A673 (cell line): Measurements from ENCODE around the gene STARD7. TPM values are rescaled to one million over a fixed set of nuclear protein-coding genes. Genes with fewer than 3 reads are reported as not detected.

Source experiments
- BruUV-seq: library from RNA; stranded (reverse); fragments of 400-500 nt; replicated peaks from 2 replicates; lab custom pipeline; 2021; lab: Mats Ljungman, UMichigan
- CTCF ChIA-PET: fragments of 300-600 bp; sonication (Branson Sonifier 250); formaldehyde crosslinking; loops from one replicate; lab custom pipeline; 2022; ENCODE audit warnings: antibody characterized with exemption; lab: Charles Lee
- POLR2A ChIA-PET: fragments of 300-600 bp; sonication (Branson Sonifier 250); formaldehyde crosslinking; loops from one replicate; lab custom pipeline; 2022; ENCODE audit warnings: antibody characterized with exemption; ENCODE audit not compliant: low non-redundant PET; lab: Charles Lee
- DNase-seq: peaks from one replicate; pipeline ENCODE4 v3.0.0-alpha.2; 2015; ENCODE audit warnings: low spot score
- H3K27ac ChIP-seq: fragments of 200-600 bp; sonication (generic); 2 replicates; pipeline ENCODE4 v1.5.1; 2016; ENCODE audit warnings: mixed run types, low read depth, mild to moderate bottlenecking, mixed read lengths, antibody characterized with exemption, low read length; ENCODE audit not compliant: poor library complexity, severe bottlenecking
- H3K27me3 ChIP-seq: fragments of 200-600 bp; sonication (generic); replicated peaks from 2 replicates; pipeline ENCODE4 v1.6.1; 2017; ENCODE audit warnings: mixed run types, low read depth, mild to moderate bottlenecking, mixed read lengths, antibody characterized with exemption, low read length; ENCODE audit not compliant: insufficient read depth, poor library complexity
- H3K36me3 ChIP-seq: fragments of 200-600 bp; sonication (generic); 2 replicates; pipeline ENCODE4 v1.6.1; 2016; ENCODE audit warnings: mixed run types, mild to moderate bottlenecking, mixed read lengths, antibody characterized with exemption, low read length; ENCODE audit not compliant: insufficient read depth, poor library complexity, severe bottlenecking
- H3K4me1 ChIP-seq: fragments of 200-600 bp; sonication (generic); 2 replicates; pipeline ENCODE4 v1.6.1; 2017; ENCODE audit warnings: mixed run types, mild to moderate bottlenecking, mixed read lengths, antibody characterized with exemption, low read length; ENCODE audit not compliant: insufficient read depth, poor library complexity, severe bottlenecking
- H3K4me3 ChIP-seq: fragments of 200-600 bp; sonication (generic); 2 replicates; pipeline ENCODE4 v1.5.1; 2016; ENCODE audit warnings: low read depth, mixed run types, mild to moderate bottlenecking, mixed read lengths, low read length; ENCODE audit not compliant: poor library complexity, severe bottlenecking
- H3K9me3 ChIP-seq: fragments of 200-600 bp; sonication (generic); 2 replicates; pipeline ENCODE4 v1.6.1; 2016; ENCODE audit warnings: mixed run types, low read depth, mild to moderate bottlenecking, mixed read lengths, antibody characterized with exemption, low read length; ENCODE audit not compliant: poor library complexity, severe bottlenecking
- CTCF ChIP-seq: fragments of 300-800, 200-600 bp; sonication (generic); conservative IDR thresholded peaks from 2 replicates; pipeline ENCODE4 v1.5.1; 2017; ENCODE audit warnings: low read depth, mild to moderate bottlenecking, antibody characterized with exemption, low read length, moderate library complexity, mixed read lengths
- EZH2 ChIP-seq: fragments of 200-600 bp; sonication (generic); IDR thresholded peaks from 2 replicates; pipeline ENCODE4 v1.6.1; 2017; ENCODE audit warnings: borderline replicate concordance, low read depth, mild to moderate bottlenecking, mixed read lengths, antibody characterized with exemption, low read length; ENCODE audit not compliant: poor library complexity, severe bottlenecking
- intact Hi-C: fragments of 100-400 bp; cut with micrococcal nuclease; formaldehyde crosslinking; loops from one replicate; pipeline ENCODE4 v1.10.0; 2022; ENCODE audit not compliant: unreplicated experiment
- total RNA-seq: library from RNA; stranded (reverse); gene quantifications from 2 replicates; pipeline ENCODE4 v1.2.3, GENCODE V29; 2021

The STARD7 gene
- total RNA-seq, 1 experiment from 2014 or later, result 201 TPM

- CTCF ChIA-PET, result no interaction called here
- Histone ChIP-seq H3K9me3 (no peaks in the 10 kb centered on the region), H3K27me3 (no peaks in the 10 kb centered on the region), H3K4me1 (no peaks in the 10 kb centered on the region), H3K36me3 (no peaks in the 10 kb centered on the region), H3K4me3 (no peak overlapping the region), H3K27ac (no peak overlapping the region)
- POLR2A ChIA-PET, result no interaction called here
- intact Hi-C loops, result loop anchor here (5.0 kb wide), 1 partner anchor 44 kb away; no protein-coding TSS in a partner anchor
- DNase-seq, result no peak
- TF ChIP-seq CTCF, result no peak
- no TSS peak for BruUV-seq
Measured at GRCh38 chr2:96218508-96219131, 10.0 kb upstream of the STARD7 start.

GRCh38 chr2:96214554-96214953 is 5.9 kb upstream of the STARD7 start:
- ChIA-PET CTCF (no interaction called here), POLR2A (no interaction called here)
- DNase-seq, result no peak
- Histone ChIP-seq H3K4me1 (no peaks in the 10 kb centered on the region), H3K27me3 (no peaks in the 10 kb centered on the region), H3K27ac (no peak overlapping the region), H3K36me3 (no peaks in the 10 kb centered on the region), H3K9me3 (no peaks in the 10 kb centered on the region), H3K4me3 (no peak overlapping the region)
- intact Hi-C loops, result no loop called here
- TF ChIP-seq CTCF (no peak), EZH2 (no peak)
- BruUV-seq, result no TSS peak

GRCh38 chr2:96213379-96213778 is 4.8 kb upstream of the STARD7 start:
- no peaks in the 10 kb centered on the region for H3K36me3 ChIP-seq
- no peaks in the 10 kb centered on the region for H3K4me1 ChIP-seq
- H3K4me3 ChIP-seq, result no peak overlapping the region
- no TSS peak for BruUV-seq
- no peak for DNase-seq
- H3K27ac ChIP-seq, result no peak overlapping the region
- H3K9me3 ChIP-seq, result no peaks in the 10 kb centered on the region
- CTCF ChIA-PET, result no interaction called here
- POLR2A ChIA-PET, result no interaction called here
- TF ChIP-seq EZH2, result no peak
- TF ChIP-seq CTCF, result no peak
- H3K27me3 ChIP-seq, result no peaks in the 10 kb centered on the region
- intact Hi-C loops, result no loop called here
